DMS79 (cell line): ENCODE measurements around the gene TEX47.

ENCODE experiments used
- DNase-seq: peaks from one replicate; lab custom pipeline; 2025; lab: John Stamatoyannopoulos, UW

TEX47 gene

DNA sequence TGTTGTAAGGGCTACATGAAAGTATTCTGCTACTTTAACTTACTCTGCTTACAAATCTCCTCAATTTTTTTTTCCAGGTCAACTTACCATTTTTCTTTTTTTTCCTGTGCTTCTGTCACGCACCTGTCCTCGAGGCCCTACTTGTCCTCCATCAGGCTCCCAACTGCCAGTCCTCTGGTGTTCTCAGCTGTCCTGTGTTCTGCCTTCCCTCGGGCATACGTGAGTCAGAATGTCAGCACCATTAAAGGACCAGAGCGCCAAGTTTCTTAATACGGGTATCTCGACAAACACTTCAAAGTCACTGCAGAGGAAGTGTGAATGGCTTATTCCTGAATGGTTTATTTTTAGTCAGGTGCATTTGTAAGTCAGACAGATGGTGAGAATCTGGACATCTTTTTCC is at the start of gene TEX47:
Gene TEX47, minus strand, starts transcription at position 185 of the 400 bp plus-strand sequence. CDS start 795 bp downstream, outside the sequence.
- DNase-seq: no peak

DNA sequence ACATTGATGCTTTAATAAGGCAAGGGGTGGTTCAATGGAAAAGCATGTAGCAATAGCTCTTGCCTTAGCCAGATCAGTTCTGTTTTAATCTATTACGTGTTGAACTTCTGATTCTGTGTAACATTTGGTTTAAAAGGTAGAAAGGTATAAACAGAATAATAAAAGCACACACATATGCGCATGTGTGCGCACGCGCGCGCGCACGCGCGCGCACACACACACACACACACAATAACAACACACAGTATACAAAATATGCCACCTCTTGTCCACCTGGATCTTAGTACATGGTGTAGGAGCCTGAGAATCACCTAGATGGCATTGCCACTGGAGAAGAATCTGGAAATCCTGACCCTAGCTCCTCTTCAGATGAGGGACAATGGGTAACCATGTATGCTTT is 49.6 kb upstream of the TEX47 start:
- DNase-seq: no peak

DNA sequence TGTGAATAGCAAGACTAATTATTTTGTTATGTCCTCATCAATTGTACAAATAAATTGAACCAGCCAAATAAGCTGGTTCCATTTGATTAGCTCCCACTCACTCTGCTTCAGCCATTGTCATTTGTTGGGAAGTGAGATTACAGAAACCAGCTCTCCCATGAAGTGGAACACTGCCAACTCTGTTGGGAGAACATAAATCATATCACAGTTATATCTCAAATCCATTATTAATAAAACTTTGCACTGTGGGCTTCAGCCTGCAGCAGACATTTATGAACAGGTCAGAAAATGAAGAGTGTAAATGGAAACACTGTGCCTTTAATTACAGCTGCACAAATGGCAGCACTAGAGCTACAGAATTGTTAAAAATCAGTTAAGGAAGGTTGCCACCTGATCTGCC is 46.7 kb upstream of the TEX47 start:
- DNase-seq: no peak

DNA sequence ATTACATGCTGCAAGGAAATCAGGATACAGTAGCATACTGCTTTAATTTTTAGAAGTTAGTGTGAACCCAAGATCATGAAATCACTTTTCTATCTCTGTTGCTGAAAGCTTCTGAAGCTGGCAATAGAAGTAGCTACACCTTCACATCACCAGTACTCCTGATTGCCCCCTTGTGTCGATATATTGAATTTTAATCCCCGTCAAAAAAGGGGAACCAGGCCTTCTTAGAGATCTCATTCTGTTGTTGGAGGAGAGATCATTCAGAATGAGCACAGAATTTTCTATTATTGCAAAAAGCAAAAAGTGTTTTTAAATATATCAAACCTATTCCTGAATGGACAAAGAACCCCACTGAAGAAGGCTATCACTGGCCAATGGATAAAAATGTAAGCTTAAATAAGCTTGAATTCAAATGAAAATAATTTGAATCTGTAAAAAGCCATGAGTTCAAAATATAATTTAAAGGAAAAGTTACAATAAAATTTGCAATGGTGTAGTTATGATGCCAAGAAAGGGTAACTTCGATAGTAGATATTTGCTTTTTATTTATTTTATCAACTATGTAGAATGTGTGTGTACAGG is 39.7 kb upstream of the TEX47 start:
- DNase-seq: no peak

DNA sequence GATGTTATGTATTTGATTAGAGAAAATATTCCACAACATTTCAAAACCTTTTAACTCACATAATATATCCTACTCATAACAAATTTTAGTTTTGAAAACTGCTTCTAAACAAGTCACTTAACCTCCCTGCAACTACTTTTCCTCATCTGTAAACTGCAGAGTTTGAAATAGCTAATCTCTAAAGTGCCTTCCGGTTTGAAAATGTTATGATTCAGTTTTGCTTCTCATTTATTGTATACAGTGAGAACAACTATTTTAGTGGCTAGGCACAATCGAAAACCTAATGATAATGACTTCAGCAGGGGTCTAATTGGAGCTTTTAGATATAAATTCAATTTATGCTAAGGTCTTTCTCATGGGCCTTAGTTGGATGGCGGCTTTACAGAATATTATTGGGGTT is 30.7 kb upstream of the TEX47 start:
- DNase-seq: no peak

DNA sequence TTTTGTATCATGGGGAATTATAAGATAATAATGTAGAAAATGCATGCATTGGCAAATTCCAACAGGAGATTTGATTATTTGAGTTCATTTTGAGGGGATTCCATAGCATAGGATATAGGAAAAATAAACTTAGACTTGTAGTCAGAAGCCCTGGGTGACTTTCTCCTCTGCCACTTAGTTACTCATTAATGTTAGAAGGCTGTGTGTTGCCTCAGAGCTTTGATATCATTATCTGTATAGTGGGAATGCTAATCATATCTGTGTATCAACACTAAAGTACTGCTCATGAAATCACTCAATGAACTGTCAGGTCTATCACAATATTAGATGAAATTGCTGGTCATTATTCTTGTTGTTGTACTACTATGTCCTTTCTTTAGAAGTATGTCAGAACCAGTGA is 23.0 kb upstream of the TEX47 start:
- no peak for DNase-seq

DNA sequence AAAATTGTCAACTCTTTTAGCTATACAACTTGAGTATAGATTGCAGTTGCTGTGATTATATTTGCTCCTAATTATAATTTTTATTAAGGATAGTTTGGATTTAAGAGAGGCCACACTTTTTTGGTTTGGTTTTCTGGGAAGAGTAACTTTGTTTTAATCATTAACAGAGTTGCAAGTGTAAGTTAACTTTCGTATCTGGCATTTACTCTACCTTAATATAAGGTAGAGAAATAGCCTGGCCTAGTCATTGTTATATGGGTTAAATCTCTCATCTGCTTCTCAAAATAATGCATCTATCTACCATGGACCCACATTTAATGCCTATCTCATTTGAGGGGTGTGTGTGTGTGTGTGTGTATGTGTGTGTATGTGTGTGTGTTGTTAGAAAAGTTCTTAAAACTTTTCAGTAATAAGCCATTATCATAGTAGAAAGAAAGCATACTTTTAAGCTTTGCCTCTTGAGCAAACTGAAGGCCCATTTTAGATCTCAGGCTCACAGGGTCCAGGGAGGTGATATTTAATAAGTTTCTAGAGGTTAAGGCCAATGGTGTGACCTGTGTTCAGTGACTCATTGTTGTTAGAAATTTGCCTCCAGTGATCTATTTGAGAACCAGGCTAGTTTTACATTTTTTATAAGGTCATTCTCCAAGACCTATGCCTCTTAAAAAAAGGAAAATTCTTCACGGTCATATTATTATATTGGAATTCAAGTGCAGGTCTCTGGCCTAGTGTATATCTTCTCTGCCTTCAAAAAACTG is 10.9 kb upstream of the TEX47 start:
- no peak for DNase-seq

DNA sequence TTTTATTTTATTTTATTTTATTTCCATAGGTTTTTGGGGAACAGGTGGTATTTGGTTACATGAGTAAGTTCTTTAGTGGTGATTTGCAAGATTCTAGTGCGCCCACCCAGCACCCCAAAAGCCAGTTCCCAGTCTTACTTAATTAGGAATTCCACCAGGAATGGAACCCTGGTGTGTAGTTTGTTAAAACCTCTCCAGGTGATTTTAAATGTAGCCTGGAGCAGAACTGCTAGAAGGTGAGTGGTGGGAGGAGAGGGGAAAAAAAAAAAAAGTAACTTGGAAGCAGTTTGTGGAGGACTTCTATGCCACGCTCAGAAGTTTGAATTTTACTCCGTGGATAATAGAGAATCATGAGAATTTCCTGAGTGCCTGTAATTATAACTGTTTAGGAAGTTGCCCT is 5.5 kb upstream of the TEX47 start:
- no peak for DNase-seq

DNA sequence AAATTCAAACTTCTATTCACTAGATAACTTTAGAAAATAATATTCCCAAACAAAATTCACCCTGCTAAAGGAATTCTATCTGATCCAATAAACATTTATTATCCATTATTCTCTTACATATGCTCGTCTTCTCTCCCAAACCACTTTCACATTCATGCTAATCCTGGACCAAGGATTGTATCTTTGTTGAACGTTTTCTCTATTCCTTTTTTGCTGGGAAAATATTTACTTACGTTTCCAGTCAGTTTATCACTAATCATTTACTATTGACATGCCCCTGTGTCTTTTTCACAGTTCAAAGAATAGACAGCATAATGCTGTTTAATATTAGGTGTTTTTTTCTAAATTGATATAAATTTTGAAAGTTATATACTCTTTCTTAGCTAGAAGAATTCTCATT is 3.2 kb downstream of the TEX47 start:
- DNase-seq: no peak

DNA sequence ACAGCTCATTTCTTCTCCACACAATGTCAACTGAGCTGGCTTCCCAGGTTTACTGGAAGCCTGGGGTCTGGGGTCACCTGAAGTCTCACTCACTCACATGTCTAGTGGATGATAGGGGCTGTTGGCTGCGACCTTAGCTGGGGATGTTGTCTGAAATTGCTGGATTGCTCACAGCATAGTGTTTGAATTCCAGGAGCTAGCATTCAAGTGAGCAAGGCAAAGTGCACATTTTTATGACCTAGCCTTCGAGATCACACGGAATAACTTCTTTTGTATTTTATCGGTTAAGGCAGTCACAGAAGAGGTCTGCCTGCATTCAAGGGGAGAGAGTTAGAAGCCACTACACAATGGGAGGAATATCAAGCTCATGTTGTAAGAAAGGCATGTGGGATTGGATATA is 3.6 kb downstream of the TEX47 start:
- DNase-seq: no peak

DNA sequence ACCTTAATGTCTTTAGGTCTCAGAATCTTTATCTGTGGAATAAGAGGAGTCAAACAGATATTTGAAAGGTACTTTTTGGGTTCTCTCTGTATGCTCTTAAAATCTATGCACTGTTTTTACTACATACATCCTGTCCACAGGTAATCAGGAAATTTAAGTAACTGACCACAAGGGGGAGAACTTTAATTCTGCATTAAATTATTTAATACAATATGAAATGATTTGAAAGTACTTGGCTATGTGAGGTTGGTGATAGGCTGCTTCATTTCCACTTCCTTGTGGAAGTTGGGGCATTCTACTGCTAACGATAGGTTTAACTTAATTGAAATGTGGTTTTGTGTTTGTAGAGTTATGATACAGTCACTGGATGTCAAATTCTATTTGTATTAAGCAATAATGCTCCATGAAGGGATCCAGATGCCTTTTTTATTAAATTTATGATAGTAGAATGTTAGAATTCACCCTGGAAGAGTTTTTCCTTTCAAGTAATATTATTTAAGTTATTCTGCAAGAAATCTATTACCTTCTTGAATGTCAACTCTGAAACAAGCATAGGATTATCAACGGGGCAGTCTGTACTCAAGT is 6.0 kb downstream of the TEX47 start:
- no peak for DNase-seq

DNA sequence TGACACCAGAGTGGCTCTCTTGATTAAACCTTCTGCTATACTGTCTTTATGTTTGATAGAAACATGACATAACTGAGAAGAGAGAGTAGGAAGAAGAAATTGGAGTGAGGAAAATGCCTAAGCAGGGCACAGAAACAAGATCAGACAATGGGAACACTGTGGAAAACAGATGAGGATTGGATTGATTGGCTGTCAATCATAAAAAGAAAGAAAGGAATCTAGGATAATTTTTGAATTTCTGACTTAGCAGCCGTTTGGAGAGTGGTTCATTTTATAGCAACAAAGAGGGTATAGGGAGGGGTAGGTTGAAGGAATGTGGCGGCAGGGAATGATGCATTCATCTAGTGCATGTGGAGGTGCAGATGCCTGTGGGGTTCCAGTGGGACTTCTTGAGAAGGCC is 7.8 kb downstream of the TEX47 start:
- DNase-seq: no peak

DNA sequence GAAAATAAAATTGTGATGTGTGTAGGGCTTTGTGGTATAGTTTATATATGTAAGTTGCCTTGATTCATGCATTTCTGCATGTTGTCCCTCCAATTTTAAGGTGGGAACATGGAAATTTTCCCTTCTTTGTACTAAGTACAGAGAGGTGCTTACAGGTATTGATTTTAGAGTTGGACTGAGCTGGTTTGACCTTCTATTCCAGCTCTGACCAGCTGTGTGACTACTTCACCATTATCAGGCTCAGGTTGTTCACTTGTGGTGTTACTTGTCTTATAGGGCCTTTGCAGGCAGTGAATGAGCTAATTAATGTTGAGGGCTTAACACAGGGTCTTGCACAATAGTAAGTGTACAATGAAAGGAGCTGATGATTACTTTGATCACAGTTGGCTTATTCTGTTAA is 19.7 kb downstream of the TEX47 start:
- no peak for DNase-seq

DNA sequence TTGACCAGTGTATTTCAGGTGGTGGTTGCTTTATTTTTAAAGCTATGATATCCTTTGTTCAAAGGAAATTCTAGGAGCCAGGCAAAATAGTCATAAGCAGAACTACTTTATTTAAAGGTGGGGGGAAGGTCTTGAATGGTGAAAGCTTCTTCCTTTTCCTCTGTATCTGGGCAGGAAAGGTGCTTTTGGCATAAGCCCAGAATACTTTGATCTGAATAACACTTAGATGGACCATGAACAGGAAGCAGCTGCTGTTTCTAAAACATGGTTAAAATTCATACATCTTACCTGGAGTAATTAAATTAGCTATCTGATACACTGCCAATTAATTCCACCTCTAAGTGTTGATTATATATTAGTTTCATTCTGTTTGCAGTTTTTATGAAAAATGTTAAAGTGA is 22.8 kb downstream of the TEX47 start:
- DNase-seq: no peak

DNA sequence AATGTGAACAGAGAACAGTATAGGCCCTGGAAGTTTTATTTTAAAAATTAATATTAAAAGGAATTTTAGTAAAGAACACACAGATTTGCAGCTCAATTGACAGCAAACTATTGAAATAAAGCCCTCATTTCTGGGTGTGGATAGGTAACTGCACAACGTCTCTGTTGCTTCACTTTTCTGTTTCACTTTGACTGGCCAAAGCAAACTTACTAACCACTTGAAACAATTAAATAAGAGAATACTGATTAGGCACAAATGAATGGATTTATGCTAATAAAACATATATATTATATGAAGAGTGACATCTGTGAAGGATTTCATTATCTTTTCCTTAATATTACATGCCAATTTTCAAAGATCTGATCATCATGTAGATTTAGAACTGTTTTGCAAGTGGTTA is 24.1 kb downstream of the TEX47 start:
- DNase-seq: no peak

DNA sequence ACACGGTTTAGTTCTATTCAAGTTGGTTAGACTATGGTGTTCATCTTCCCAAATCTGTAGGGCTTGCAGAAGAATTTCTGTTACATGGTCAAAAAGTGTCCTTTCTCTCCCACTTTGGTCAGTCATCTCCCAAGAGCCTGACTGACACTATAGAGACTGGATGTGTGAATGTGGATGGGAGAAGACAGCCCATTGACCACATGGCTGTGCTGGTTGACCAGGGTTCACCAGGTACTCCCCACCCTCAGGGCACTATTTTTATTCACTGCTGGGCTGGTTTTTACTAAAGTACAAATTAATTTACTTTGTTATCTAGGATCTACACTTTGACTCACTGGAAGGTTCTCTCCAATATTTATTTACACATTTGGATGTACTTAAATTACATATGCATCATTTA is 33.8 kb downstream of the TEX47 start:
- DNase-seq: no peak

DNA sequence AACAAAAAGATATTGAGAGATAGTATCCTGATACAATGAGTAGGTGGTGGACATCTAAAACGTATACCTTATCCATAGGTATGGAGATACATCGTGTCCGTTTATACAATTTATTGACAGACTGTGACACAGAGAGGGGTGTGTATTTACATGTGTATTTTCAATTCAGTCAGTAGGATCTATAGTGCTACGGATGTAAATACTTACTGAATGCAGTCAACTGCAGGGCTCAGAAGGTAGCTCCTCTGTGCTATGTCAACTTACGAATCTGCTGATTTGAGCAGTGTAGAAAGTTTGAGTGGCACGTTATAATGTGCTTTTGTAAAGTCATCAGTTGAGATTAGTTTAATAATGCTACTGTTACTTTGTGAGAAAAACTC is 35.4 kb downstream of the TEX47 start:
- DNase-seq: no peak

DNA sequence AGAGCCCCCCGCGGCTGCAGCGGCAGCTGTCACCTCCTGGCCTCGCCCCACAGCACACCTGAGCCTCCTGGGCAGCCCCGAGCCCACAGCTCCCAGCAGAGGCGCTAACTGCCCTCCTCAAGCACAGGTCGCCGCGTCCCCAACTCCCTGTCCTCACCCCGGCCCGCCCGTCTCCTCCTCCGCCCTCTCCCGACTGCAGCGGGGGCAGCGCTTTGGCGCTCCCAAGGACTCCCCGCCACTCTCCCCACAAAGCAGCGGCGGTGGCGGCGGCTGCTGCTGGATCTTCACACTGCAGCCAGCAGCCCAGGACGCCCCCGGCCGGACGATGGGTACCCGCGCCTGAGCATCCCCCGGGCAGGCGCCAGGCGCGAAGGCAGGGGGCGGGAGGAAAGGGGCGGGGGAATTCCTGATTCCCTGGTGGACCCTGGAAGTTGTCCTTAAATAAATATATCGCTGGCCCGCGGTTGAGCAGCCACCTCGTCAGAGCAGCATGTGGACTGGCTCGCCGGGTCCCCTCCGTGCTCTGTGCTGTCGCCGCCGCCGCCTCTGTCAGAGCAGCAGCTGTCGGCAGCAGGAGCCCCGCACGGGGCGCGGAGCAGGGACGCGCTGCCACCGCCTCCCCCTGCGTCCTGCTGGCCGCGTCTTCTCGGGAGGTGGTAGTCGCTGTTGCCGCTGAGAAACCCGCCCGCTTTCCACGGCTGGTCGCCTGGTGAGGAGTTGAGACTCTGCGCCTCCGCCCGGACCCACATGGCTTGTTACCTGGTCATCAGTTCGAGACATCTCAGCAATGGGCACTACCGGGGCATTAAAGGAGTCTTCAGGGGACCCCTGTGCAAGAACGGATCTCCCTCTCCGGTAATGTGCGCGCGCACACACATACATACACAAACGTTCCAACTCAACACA is 36.1 kb downstream of the TEX47 start, which contains the start of gene ZNF804B:
Gene ZNF804B, plus strand, starts transcription at position 471 of the 906 bp plus-strand sequence. Its CDS starts 277 bp downstream, at position 748.
- peak; percentile 25 for DNase-seq

DNA sequence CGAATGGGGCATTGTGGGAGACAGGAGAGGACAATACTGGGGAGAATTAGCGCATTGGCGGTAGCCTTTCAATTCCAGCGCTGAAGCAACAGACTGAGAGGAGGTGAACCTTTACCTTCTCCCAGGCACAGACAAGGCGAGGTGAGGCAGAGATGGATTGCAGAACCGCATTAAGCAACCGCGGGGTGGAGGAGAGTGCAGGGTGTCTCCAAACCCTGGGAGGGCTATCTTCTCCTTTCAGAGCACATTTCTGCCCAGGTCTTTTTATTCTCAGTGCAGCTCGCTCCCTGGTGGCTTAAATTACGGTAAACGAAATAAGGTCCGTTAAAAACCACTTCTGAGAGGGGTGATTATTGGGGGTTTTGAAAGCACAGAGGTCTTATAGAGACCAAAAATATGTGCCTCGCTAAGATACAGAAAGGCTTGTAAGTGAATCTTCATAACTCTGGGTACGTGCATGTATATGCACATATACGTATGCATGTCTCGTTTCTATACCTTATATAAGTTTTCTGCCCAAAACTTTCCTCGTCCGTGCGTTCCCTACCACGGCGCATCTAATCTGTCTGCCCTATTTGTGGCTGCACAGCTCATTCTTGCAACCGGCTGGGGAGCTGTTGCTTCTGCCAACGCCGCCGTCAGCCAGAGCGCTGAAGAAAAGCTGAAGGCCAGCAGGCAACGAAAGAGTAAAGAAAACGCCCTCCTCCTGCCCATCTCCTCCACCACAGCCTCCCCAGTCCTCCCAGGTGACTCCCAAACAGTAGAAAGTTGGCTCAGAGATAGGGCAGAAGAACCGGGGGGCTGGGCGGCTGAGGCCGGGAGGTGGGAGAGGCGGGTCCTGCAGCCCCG is 36.9 kb downstream of the TEX47 start:
- DNase-seq: peak; percentile 25

DNA sequence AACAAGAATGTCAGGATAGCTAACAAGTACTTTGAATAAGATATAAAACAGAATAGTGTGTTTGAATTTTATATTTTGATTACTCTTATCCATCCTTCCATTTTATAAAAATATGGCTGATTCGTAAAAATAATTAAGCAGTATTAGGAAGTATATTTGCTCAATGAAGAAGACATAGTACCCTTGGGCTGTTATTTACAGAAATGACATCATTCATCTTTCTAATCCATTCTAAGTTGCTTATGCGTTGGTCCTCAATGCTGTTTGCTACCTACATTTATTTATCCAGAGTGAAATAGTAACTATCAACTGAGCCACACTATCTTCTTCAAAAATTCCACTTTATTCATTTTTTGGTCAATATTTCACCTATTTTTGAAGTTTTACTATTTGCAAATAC is 38.2 kb downstream of the TEX47 start:
- no peak for DNase-seq

DNA sequence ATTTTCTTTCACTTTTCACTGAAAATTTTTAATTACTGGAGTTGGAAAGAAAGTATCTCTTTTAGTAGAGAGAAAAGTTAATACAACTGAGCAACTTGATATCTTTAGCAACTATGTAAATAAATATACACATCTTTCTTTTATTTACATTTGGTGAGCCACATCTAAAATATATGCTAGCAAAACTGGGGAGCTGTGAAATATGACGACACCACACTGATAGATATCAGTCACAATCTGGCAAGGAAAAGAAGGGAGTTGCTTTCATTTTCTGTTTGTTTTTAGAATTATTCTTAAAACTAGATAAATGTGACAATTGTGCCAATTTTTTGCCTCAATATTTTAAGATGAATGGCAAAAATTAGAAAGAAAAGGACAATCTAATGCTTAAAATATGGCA is 38.7 kb downstream of the TEX47 start:
- DNase-seq: no peak

DNA sequence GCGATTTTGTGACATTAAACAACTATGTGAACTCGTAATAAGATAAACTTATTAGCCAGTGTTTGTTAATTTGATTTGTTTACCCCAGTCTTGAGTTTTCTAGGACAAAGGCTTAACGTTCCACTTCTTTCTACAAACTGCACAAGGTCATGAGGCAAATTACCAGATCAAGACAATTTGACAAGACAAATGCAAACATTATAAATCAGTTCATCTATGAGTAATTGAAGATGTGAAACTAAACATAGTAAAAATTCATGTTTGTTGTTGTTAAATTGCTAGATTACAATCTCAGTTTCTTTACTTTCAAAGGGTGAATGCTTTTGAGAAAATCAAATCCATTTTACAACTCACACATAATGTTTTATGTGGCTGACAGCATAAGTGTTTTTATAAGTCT is 49.4 kb downstream of the TEX47 start:
- DNase-seq: no peak
